ENCODE measurements around the gene USP20.
"Not testable (repeated sequence)": the region's sequence is repeated elsewhere in the genome, so short reads cannot be mapped to it uniquely, and the experiment has no call there.

Gene USP20

DNA sequence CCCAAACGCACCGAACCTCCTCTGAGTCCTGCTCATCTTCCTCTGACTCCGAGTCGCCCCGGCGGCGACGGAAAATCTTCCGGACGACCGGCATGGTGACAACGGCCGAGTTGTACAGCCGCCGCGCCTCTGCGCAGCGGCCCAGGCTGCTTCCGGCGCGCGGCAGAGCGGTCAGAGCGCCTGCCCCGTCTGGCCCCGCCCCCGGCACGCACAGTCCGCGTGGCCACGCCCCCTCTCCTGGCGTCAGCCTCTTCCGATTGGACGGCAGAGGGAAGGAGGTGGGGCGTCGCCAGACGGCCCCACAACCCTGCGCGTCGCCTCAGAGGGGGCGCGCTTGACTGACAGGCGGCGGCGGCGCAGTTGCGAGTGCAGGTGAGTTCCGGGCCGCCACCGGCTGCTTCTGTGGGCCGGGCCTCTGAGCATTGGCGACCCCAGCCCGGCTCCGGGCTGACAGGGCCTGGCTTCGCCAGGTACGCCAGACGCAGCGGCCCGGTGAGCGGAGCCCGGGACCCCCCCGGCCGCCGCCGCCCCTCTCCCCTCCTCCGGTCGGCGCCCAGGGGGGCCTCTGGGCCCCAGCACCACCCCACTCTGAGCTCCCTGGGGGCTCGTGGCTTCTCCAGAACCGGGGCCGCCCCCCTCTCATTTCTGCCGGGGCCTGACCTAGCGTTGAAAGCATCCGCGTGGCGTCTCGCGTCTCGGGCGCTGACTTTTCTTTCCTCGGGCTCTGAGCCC is at the start of gene USP20, which contains the start of gene C9orf78:
Gene USP20 (plus strand): TSS at position 331 of the 732 bp plus-strand sequence. CDS start 17,098 bp downstream, outside the sequence.
Gene C9orf78 (minus strand): TSS at position 148 of the 732 bp plus-strand sequence. CDS start 54 bp downstream, at position 94.
- in situ Hi-C loops (cut with HindIII; ENCODE audit: low sequenced_read_pairs) = loop anchor here (10.0 to 25.0 kb wide), 2 partner anchors 220 to 427 kb away; partner anchors contain the start of genes GPR107 and HMCN2

DNA sequence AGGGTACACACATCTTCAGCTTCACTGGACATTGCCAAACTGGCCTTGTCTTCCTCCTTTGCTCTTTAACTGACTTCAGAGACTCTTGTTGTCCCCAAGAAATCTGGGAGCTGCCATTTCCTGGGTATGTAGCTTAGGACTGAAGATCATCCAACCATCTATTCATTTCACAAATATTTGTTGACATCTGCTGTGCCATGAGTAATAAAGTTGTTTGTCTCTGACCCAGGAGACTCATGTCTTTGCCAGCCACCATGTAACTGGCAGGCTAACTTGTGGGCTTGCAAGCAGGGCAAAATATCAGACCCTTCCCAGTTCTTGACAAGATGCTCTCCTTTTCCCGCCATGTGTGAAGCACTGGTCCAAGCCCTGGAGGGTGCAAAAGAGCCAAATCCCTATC is 49.4 kb upstream of the USP20 start:
- in situ Hi-C loops (cut with HindIII; ENCODE audit: low sequenced_read_pairs) = no loop called here

DNA sequence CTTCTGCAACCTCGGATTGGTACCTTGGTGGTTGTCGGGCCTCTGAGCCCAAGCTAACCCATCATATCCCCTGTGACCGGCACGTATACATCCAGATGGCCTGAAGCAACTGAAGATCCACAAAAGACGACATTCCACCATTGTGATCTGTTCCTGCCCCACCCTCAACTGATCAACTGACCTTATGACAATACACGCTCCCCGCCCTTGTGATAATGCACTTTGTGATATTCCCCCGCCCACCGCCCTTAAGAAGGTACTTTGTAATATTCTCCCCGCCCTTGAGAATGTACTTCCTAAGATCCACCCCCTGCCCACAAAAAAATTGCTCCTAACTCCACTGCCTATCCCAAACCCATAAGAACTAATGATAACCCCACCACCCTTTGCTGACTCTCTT is 48.8 kb upstream of the USP20 start:
- in situ Hi-C loops (cut with HindIII; ENCODE audit: low sequenced_read_pairs) = no loop called here

DNA sequence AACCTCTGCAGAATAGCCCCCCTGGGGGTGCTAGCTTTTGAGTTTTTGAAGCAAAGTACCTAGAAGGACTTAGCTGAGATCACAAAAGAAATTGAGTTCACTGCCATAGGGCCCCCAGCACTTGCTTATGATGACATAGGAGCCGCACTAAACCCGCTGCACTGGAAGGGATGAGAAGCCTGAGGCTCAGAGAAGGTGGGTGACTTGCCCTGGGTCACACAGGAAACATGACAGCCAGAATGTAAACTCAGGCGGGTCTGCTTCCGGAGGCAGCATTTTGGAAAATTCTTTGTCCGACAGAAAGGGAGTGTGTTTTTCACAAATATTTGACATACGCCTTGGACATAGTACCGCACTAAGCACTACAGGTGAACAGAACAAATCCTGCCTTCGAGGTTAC is 40.7 kb upstream of the USP20 start:
- in situ Hi-C loops (cut with HindIII; ENCODE audit: low sequenced_read_pairs) = no loop called here

DNA sequence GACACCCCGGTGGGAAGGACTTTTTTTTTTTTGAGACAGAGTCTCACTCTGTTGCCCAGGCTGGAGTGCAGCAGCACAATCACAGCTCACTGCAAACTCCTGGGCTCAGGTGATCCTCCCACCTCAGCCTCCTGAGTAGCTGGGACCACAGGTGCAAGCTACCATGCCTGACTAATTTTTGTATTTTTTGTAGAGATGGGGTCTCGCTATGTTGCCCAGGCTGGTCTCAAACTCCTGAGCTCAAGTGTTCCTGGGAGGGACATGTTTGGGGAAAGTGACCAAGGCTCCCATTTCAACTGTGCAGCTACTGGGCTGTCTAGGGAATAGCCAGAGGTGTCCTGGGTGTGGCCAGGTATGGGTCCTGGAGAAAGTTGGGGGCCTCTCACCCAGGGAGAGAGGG is 39.2 kb upstream of the USP20 start:
- in situ Hi-C loops (cut with HindIII; ENCODE audit: low sequenced_read_pairs) = not testable (repeated sequence)

DNA sequence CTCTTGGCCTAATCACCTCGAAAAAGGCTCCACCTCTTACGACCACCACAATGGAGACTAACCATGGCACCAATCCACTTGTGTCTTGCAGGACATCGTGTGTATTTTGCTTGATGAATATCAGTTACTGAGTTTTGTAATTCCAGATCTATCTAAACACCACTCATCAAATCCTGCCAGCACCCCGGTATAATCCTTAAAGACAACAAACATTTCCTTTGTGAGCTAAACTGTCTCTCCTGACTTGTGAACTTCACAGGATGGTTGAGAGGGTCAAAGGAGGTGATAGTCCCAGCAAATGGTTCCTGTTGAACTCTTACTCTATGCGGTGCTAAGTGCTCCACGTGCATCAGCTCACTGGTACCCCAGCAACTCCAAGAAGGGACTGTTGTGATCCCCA is 36.3 kb upstream of the USP20 start:
- in situ Hi-C loops (cut with HindIII; ENCODE audit: low sequenced_read_pairs) = no loop called here

DNA sequence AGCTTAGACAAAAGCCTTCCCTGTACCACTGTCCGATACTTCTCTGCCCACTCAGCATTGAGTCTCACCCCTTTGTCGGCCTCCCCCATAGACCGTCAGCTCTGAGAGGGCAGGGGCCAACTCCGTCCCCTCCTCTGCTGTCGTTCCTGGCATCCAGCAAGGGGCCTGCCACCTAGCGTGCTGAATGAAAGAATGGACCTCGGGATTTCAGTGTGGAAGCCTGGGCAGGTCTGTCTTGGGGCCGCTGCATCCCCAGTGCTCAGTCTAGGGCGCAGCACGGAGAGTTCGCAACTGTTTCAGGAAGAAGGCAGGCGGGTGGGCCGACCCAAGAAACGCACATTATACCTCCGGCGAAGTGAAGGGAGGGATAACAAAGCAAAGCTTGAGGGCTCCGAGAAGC is 33.8 kb upstream of the USP20 start:
- in situ Hi-C loops (cut with HindIII; ENCODE audit: low sequenced_read_pairs) = no loop called here

DNA sequence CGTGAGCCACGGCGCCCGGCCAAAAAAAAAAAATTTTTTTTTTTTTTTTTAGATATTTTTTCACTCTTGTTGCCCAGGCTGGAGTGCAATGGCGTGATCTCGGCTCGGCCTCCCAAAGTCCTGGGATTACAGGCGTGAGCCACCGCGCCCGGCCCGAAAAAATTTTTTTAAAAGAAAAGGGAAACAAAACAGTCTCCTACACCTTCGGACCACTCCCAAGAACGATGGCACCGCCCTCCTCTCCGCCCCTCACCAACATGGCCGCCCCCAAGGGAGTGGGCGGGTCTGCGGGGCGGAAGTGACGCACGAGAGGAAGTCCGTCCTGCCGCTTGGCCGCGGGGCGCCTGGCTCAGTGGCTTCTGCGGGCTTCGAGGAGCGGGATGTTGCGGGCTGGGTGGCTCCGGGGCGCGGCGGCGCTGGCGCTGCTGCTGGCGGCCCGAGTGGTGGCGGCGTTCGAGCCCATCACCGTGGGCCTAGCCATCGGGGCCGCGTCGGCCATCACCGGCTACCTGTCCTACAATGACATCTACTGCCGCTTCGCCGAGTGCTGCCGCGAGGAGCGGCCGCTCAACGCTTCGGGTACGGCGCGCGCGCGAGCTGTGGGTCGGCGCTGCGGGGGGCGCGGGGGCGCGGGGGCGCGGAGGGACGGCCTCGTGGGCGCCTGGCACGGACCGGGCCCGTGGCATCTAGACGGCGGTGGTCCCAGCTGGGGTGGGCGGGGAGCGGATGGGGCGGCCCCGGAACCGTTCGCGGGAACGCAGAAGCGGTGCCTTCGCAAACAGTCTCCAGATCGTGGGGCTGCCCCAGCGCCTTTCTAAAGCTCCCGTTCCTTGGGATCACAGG is 32.2 kb upstream of the USP20 start, which contains the start of gene TOR1B:
Gene TOR1B (plus strand): TSS at position 352 of the 843 bp plus-strand sequence. CDS start 29 bp downstream, at position 381.
- in situ Hi-C loops (cut with HindIII; ENCODE audit: low sequenced_read_pairs) = no loop called here

DNA sequence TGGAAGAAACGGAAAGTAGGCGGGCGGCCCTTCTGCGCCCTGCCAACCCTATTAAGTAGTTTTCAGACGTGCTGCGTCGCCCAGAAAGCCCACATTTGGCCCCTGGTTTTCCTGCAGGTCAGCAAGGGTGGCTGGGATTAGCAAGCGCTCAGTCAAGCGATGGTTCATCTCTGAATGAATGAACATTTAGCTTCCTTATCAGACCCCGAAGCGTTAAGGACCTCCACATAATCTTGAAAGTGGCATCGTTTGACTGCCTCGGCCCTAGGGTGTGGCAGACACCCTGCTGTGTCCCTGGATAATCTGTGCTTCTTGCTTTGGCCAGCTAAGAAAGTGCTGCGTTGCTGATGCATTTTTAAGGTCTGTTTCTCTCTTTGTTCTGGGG is 31.6 kb upstream of the USP20 start:
- in situ Hi-C loops (cut with HindIII; ENCODE audit: low sequenced_read_pairs) = no loop called here

DNA sequence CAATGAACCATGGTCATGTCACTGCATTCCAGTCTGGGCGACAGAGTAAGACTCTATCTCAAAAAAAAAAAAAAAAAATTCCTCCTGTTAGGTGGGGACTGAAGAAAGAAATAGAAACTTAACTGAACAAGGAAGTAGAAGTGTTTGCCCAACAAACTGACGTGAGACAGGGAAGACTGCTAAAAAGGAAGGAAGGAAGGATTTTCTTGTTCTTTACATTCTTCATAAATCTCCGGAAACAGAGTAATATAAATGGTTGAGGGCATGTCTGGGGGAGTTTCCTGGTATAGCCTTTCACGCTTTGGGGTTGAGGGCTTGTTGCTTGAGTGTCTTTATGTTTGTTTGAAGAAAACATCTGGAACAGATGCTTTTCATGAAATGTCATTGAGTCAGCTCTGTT is 29.2 kb upstream of the USP20 start:
- in situ Hi-C loops (cut with HindIII; ENCODE audit: low sequenced_read_pairs) = no loop called here

DNA sequence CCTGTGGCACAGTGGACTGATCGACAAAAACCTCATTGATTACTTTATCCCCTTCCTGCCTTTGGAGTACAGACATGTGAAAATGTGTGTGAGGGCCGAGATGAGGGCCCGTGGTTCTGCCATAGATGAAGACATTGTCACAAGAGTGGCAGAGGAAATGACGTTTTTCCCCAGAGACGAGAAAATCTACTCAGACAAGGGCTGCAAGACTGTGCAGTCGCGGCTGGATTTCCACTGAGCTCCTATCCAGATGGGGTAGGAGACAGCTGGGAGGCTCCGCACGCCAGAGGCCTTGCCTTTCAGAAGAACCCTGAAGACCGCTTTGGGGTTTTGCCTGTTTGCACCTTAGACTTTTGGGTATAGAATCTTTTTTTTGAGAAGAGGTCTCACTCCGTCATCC is 25.9 kb upstream of the USP20 start:
- in situ Hi-C loops (cut with HindIII; ENCODE audit: low sequenced_read_pairs) = no loop called here

DNA sequence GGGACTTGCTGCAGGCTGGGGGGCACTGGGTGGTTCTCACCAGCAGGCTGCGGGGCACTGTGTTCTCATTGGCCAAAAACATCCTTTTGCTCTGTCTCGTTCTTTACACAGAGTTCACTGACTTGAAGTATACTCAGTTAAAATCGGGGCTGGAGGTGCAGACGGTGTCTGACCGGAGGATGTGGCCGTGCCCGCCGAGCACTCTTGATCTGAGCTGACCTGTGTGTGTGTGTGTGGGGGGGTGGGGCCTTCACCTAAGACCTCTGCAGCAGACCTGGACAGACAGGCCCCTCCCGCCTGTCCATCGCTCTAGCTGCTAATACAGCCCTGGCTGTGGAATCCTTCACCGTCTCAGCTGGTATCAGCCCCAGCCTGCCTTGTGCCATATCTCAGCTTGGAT is 25.1 kb upstream of the USP20 start:
- in situ Hi-C loops (cut with HindIII; ENCODE audit: low sequenced_read_pairs) = no loop called here

DNA sequence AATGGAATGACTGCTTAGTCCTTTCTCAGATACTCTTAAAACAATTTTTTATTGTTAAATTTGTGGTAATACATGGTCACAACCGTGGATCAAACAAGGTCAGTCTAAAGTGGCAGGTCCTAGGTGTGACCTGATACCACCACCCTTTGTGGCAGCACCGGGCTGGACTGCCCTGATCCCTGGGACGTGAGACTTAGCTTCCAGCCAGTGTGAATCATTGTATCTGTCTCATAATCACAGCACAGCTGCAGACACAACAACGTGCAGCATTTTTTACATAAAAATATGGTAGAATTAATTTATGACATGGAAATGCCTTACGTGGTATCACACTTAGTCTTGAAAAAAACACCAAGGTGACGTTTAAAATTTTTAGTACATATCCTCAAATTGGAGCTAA is 24.5 kb upstream of the USP20 start:
- in situ Hi-C loops (cut with HindIII; ENCODE audit: low sequenced_read_pairs) = no loop called here

DNA sequence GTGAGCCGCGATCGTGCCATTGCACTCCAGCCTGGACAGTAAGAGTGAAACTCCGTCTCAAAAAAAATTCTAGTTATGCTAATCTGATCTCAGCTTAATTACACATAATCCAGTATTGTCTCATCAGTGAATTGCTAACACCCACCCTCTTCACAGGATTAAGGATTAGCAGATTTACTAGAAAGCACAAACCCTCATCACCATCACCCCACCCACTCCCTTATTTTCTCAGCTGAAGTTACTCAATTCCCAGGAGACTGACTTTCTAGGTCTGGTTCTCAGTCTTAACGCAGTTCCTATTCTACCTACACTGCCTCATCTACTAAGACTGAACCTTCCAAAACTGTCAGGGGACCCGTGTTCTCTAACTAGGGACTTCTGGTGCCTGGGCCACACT is 23.3 kb upstream of the USP20 start:
- in situ Hi-C loops (cut with HindIII; ENCODE audit: low sequenced_read_pairs) = no loop called here

DNA sequence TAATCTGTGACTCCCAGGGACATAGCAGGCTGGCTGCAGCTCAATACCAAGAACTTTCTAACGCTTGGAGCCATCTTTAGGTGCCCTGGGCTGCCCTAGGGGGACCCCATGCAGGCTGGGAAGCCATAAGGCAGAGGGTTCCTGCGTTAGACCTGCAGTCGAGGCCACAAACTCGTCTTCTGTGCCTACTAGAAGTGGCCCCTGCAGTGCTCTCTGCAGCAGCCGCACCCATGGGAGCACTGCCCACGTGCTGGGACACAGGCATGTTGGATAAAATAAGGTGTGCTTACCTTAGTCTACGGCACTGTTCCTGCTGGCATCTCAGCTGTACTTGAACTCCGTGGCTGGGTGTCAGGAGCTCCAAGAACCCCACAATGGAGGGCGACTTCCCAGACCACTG is 22.9 kb upstream of the USP20 start:
- in situ Hi-C loops (cut with HindIII; ENCODE audit: low sequenced_read_pairs) = no loop called here

DNA sequence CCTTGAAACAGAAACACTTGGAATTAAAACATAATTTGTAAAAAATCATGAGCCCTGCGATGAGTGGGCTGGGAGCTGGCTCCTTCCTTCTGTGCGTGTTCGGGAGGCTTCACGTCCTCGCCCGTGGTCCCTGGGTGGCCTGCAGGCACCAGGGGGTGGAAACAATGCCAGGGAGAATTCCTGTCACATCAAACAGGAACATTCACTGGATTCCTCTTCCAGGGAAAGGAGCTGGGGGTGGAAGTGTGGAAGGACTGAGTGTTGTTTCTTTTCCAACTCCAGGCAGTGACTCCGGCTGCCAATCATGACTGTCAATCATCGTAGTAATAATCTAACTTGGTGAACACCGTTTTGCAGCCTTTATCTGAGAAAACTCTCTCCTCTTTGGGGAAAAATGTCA is 21.6 kb upstream of the USP20 start:
- in situ Hi-C loops (cut with HindIII; ENCODE audit: low sequenced_read_pairs) = no loop called here

DNA sequence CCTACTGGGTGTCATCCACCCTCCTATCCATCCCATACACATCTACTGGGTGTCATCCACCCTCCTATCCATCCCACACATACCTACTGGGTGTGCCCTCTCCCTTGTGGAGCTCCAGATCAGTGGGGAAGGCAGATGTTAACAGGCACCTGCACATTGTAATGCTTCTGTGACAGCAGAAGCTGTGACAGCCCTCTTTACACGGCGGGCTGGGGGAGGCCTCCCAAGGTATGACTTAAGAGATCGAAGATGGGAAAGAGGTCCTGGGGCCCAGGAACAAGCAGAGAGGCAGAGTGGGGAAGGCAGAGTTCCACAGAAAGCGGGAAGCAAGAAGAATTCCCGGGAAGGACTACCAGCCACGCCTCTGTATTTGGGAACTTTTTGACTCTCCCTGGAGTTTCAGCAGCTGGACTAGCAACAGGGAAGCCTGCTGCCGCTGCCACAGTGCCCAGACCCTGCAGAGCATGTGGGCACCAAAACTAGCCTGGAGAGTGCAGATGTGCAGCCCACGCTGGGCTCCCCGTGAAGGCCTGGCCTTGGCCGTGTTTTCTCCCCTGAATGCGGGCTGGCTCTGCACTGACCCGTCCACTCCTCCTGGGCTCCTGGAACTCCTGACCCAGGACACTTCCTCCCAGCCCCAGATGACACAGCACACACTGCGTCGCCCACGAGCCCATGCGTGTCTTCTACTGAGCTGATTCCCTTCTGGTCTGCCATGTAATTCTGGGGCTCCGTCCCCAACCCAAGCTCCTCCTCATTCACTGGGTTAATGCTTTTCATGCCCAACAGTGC is 20.6 kb upstream of the USP20 start:
- in situ Hi-C loops (cut with HindIII; ENCODE audit: low sequenced_read_pairs) = no loop called here

DNA sequence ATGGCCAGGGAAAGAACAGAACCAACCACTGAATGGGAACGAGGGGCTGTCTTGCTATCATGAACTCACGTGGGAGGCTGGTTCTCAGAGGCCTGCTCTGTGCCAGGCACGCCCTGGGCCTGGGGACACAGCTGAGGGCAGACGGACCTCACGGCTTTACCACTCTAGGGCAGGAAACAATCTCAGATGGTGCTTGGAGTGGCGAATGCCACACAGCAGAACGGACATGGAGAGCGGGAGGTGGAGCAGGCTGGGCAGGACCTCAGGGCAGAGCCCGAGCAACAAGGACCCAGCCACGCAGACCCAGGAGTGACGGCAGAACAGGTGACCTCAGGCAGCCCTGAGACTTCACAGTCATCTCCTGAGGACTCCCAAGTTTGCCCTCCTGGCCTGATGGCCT is 20.0 kb upstream of the USP20 start:
- in situ Hi-C loops (cut with HindIII; ENCODE audit: low sequenced_read_pairs) = no loop called here

DNA sequence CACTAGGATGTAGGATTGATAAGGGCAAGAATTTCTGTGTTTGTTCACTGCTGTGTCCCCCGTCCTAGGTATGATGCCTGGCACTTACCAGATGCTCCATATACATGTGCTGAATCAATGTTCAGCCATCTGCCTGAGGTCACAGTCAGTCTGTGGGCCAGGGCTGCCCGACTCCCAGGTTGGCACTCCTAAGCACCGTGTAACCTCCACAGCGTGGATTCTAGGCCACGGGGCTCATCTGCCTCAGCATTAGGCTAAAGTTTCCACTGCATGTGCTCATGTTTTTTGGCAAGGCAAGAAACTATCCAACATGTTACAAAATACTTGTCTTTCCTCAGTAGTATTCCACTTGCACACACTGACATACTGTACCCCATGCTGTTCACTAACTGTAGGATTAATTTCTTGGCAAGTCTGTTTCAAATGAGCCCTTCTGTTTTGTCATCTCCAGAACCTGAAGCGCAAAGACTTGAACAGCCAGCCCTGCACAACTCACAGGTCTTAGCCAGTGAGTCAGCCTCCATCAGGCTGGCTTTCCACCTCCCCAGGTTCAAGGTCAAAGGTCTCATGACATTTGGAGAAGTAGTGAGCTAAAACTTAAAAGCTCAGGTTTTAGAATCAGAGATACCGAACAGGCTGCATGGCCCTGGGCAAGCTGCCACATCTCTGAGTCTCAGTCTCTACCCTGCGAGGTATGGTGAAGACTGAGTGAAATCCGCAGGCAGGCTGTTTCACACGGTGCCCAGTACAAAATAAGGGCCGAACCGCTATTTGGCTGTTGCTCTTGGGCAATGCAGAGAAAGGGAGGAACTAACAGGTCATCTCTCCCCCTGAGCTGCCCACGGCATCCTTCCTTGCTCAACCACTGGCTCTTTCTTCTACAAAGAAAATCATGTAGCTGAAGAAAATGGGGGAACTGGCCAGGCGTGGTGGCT is 18.5 kb upstream of the USP20 start:
- in situ Hi-C loops (cut with HindIII; ENCODE audit: low sequenced_read_pairs) = no loop called here
